ENCODE measurements around the gene BCOR.

BCOR gene

DNA sequence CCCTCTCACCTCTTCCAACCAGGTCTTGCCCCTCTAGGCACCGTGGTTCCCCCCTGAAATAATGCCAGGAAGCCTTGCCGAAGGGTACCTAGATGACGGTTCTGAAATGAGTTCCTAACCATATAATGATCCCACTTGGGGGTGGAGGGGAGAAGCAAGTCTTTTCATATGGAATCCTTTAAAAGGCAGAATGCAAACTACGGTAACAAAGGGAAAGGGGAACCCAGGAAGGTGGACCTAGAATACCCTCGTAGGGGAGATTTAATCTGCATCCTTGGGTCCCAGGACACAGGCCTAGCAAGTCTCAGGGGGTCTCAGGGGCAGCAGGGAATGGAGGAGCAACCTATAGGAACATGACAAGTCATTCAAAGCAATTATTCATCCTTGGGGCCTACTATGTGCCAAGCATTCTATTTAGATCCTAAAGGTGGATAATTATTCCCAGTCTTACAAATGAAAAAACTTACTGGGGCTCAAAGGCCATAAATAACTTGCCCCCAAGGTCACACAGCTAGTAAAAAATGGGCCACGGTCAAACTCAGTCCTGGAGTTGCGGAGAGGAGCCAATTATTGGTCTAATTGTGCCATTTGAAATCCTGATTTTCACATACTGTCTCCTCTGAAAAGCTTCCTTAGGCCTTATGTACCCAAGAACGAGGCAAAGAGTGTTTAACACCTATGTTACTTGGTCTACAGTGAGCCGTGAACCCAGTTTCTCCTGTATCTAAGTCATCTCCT is 8.8 kb downstream of the BCOR start:
- no peak for TF ChIP-seq POLR2A (IDR thresholded peaks at IDR 0.05; ENCODE audit: low read depth, low read length)
- no peak for TF ChIP-seq SPI1 (IDR thresholded peaks at IDR 0.05; ENCODE audit: low read depth, low read length)
- no peak for TF ChIP-seq TAF1 (IDR thresholded peaks at IDR 0.05; ENCODE audit: low read depth, low read length)
- no peak for TF ChIP-seq PAX5 (IDR thresholded peaks at IDR 0.05; ENCODE audit: insufficient read depth, low read length, severe bottlenecking)
- no peak for TF ChIP-seq POU2F2 (IDR thresholded peaks at IDR 0.05; ENCODE audit: low read depth, low read length)
- no peak for TF ChIP-seq POLR2AphosphoS5 (IDR thresholded peaks at IDR 0.05; ENCODE audit: low read depth, low read length)
- DNase-seq (ENCODE audit: insufficient read length, low spot score): no peak
- FAIRE-seq: no peak

DNA sequence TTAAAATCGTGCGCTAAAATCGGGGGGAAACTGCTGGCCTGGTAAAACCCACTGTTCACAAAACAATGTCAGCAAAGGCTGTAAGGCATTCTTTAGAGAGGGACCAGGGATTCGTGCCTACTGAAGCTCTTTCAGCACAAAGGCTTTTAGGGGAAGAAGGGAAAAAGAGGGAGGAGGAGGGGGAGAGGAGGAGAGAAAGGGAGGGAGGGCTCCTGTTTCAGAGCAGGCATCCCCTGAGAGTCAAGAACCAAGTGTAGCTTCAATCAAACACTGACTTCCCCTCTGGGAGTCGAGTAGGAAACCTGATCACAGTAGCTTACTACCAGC is 9.5 kb downstream of the BCOR start:
- TF ChIP-seq PAX5 (IDR thresholded peaks at IDR 0.05; ENCODE audit: insufficient read depth, low read length, severe bottlenecking) (no peak), SPI1 (IDR thresholded peaks at IDR 0.05; ENCODE audit: low read depth, low read length) (no peak), TAF1 (IDR thresholded peaks at IDR 0.05; ENCODE audit: low read depth, low read length) (no peak), POLR2AphosphoS5 (IDR thresholded peaks at IDR 0.05; ENCODE audit: low read depth, low read length) (no peak), POU2F2 (IDR thresholded peaks at IDR 0.05; ENCODE audit: low read depth, low read length) (no peak), POLR2A (IDR thresholded peaks at IDR 0.05; ENCODE audit: low read depth, low read length) (no peak)
- DNase-seq (ENCODE audit: insufficient read length, low spot score) (no peak), FAIRE-seq (no peak)

DNA sequence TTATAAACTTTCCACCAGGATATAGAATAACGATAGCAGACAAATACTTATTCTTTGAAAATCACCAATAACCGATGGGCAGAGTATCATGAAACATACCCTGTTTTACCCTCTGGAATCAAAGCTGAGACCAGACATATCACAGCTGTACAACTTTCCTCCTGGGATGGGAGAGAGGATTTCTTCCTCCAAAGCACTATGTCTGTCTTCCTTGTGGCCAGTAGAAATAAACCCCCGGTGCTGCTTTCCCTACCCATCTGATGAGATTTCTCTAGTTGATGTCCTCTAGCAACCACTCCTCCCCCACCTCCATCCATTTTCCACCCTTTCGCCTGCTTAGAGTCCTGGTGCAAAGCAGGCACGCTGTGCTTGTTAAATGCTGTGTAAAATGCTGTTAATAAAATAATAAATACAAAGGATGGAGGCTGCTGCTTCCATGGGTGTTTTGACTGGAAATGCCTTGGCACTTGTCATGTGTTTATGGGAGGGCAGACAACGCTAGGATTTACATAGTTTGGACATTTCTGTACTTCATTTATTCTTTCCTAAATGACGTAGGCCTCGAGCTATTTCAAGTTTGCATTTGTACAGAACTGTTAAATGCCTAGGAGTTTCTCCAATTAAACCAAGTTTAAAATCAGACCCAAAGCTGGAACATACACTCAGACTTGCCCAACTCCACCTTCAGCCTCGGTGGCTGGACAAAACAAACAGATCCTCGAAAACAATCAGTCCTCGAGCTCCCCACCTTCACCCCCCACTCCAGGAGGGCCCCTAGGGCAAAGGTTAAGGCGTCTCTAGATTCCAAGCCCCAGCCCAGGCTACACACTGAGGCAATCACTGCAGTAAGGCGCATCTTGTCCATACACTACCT is 10.1 kb downstream of the BCOR start:
- TF ChIP-seq SPI1 (IDR thresholded peaks at IDR 0.05; ENCODE audit: low read depth, low read length) (no peak), PAX5 (IDR thresholded peaks at IDR 0.05; ENCODE audit: insufficient read depth, low read length, severe bottlenecking) (no peak), POLR2A (IDR thresholded peaks at IDR 0.05; ENCODE audit: low read depth, low read length) (no peak), TAF1 (IDR thresholded peaks at IDR 0.05; ENCODE audit: low read depth, low read length) (no peak), POLR2AphosphoS5 (IDR thresholded peaks at IDR 0.05; ENCODE audit: low read depth, low read length) (no peak), POU2F2 (IDR thresholded peaks at IDR 0.05; ENCODE audit: low read depth, low read length) (no peak)
- no peak for DNase-seq (ENCODE audit: insufficient read length, low spot score)
- no peak for FAIRE-seq

DNA sequence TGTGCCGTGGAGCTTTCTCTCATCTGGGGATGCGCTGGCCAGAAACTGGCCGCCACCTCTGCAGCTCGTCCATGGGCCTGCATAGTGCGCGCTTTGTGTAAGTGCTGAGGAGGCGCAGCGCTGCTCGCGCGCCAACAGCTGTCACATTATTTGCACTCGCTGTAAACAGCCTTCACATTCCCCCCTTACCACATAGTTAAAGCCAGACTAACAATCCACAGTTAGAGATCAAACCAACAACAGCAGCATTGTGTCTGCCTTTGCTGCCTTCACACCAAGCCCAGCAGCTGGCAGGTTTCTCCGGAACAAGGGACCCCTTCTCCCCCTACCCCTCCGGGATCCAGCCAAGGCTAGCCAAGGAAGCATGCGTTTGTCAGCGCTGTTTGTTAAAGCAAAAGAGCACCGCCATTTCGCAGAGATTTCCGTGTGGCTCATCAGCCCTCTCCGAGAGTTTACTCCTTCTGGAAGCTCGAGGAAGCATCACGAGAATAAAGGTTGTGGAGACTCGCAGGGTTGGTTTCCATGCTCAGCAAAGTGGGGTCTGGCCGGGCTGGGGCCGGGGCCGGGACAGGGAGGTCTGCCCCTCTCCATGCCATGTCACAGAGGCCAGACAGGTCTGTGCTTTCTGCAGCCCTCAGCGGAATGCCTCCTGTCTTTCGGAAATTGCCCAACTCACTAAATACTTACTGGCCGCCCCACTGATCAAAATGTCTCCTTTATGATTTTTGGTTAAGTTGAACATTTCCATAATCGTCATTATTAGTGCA is 11.0 kb downstream of the BCOR start:
- DNase-seq (ENCODE audit: insufficient read length, low spot score) (no peak), FAIRE-seq (no peak)
- no peak for TF ChIP-seq TAF1 (IDR thresholded peaks at IDR 0.05; ENCODE audit: low read depth, low read length)
- no peak for TF ChIP-seq SPI1 (IDR thresholded peaks at IDR 0.05; ENCODE audit: low read depth, low read length)
- no peak for TF ChIP-seq POLR2AphosphoS5 (IDR thresholded peaks at IDR 0.05; ENCODE audit: low read depth, low read length)
- TF ChIP-seq POU2F2 (IDR thresholded peaks at IDR 0.05; ENCODE audit: low read depth, low read length): no peak
- no peak for TF ChIP-seq POLR2A (IDR thresholded peaks at IDR 0.05; ENCODE audit: low read depth, low read length)
- no peak for TF ChIP-seq PAX5 (IDR thresholded peaks at IDR 0.05; ENCODE audit: insufficient read depth, low read length, severe bottlenecking)

DNA sequence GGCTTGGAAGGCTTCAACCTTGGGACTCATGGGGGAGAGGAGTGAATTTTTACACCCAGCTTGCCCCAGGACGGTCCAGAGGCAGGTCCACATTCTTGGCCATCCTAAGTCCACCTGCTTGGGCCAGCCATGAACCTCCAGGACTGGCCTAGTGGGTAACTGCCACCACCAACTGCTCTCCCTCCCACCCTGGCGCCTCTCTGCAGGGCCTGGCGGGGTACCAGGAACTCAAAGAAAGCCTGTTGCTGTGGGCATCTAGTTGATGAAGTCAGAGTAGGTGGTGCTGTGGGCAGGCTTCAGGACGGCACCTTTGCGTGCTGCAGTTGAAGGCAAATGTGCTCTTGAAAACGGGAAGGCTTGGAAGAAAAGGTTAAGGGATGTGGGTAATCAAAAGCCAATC is 12.0 kb downstream of the BCOR start:
- DNase-seq (ENCODE audit: insufficient read length, low spot score) (no peak), FAIRE-seq (no peak)
- TF ChIP-seq TAF1 (IDR thresholded peaks at IDR 0.05; ENCODE audit: low read depth, low read length) (no peak), POLR2AphosphoS5 (IDR thresholded peaks at IDR 0.05; ENCODE audit: low read depth, low read length) (no peak), PAX5 (IDR thresholded peaks at IDR 0.05; ENCODE audit: insufficient read depth, low read length, severe bottlenecking) (no peak), SPI1 (IDR thresholded peaks at IDR 0.05; ENCODE audit: low read depth, low read length) (no peak), POLR2A (IDR thresholded peaks at IDR 0.05; ENCODE audit: low read depth, low read length) (no peak), POU2F2 (IDR thresholded peaks at IDR 0.05; ENCODE audit: low read depth, low read length) (no peak)

DNA sequence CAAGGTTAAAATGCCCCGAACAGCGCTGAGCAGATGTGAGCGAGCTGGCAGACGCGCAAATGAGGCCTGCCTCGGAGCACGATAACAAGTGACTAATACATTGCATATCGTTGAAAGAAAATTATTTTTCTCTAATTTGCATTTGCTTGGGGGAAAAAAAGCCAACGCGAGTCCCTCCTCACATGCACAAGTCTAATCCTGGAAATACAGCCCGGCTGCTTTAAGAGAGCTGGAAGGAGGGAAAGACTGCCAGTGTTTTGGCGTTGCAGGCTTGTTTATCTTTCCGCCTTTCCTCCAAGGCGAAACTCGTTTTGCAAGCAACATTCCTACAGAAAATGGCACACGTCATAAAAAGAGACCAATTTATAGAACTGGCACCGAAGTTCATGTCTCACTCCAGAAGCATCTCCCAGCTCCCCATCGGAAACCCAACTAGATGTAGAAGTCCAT is 12.6 kb downstream of the BCOR start:
- no peak for DNase-seq (ENCODE audit: insufficient read length, low spot score)
- no peak for FAIRE-seq

DNA sequence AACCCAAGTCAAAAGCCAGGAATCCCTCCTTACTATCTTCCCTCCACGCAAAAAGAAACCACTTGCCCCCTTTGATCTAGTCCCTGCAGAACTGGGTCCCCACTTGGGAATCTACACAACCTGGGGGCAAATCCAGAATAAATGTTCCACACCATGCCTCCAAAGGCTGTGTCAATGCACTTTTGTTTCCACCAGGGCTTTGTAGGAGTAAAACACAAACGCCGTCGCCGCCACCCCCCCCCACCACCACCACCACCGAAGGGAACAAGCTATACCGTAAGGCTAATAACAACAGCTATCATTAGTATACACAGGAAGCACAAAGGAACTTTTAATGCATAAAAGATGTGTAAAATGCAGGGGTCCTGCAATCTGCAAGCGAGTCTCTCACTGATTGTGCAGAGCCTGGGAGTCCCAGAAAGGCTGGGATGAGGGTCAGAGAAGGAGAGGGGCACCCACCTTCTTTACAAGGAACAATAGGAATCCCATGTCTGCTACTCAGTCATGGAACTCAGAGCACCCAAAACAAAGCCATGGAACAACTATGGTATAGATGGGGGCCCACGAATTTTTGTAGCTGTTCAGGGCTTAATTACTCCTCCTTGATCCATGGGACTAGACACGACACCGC is 13.2 kb downstream of the BCOR start:
- no peak for DNase-seq (ENCODE audit: insufficient read length, low spot score)
- FAIRE-seq: no peak
- TF ChIP-seq POLR2AphosphoS5 (IDR thresholded peaks at IDR 0.05; ENCODE audit: low read depth, low read length) (no peak), POU2F2 (IDR thresholded peaks at IDR 0.05; ENCODE audit: low read depth, low read length) (no peak), POLR2A (IDR thresholded peaks at IDR 0.05; ENCODE audit: low read depth, low read length) (no peak)

More for the DNA sequence above, 12.6 kb downstream of the BCOR start:
- TF ChIP-seq POLR2A (IDR thresholded peaks at IDR 0.05; ENCODE audit: low read depth, low read length) (no peak), POU2F2 (IDR thresholded peaks at IDR 0.05; ENCODE audit: low read depth, low read length) (no peak), SPI1 (IDR thresholded peaks at IDR 0.05; ENCODE audit: low read depth, low read length) (no peak), PAX5 (IDR thresholded peaks at IDR 0.05; ENCODE audit: insufficient read depth, low read length, severe bottlenecking) (no peak), POLR2AphosphoS5 (IDR thresholded peaks at IDR 0.05; ENCODE audit: low read depth, low read length) (no peak), TAF1 (IDR thresholded peaks at IDR 0.05; ENCODE audit: low read depth, low read length) (no peak)

DNA sequence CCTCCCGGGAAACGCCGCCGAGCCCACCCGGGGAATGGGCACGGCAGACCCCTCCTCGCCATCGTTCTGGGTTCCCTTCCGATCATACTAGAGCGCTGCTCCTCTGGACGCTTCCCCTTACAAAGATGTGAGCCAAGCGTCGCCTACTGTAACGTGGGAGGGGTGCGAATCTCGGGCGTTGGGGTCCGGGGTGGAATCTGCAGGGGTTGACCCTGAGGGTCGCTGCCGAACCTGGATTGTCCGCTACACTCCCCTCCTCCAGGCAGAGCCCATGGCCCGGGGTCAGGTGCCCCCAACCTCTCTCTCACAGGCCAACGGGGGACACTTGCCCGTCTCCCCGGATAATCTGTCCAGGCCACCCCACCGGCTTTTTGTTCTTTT is 13.8 kb downstream of the BCOR start:
- TF ChIP-seq PAX5 (IDR thresholded peaks at IDR 0.05; ENCODE audit: insufficient read depth, low read length, severe bottlenecking): no peak
- no peak for TF ChIP-seq TAF1 (IDR thresholded peaks at IDR 0.05; ENCODE audit: low read depth, low read length)
- no peak for TF ChIP-seq POLR2AphosphoS5 (IDR thresholded peaks at IDR 0.05; ENCODE audit: low read depth, low read length)
- TF ChIP-seq POLR2A (IDR thresholded peaks at IDR 0.05; ENCODE audit: low read depth, low read length): no peak
- no peak for TF ChIP-seq SPI1 (IDR thresholded peaks at IDR 0.05; ENCODE audit: low read depth, low read length)
- TF ChIP-seq POU2F2 (IDR thresholded peaks at IDR 0.05; ENCODE audit: low read depth, low read length): no peak
- no peak for FAIRE-seq
- no peak for DNase-seq (ENCODE audit: insufficient read length, low spot score)

Measured in GM12891 (cell line).